ENCODE measurements around the gene CAD. TPM values are rescaled to one million over a fixed set of nuclear protein-coding genes. Genes with fewer than 3 reads are reported as not detected.

The CAD gene
- total RNA-seq, 1 donor from 2014 or later = 60.0 TPM

DNA sequence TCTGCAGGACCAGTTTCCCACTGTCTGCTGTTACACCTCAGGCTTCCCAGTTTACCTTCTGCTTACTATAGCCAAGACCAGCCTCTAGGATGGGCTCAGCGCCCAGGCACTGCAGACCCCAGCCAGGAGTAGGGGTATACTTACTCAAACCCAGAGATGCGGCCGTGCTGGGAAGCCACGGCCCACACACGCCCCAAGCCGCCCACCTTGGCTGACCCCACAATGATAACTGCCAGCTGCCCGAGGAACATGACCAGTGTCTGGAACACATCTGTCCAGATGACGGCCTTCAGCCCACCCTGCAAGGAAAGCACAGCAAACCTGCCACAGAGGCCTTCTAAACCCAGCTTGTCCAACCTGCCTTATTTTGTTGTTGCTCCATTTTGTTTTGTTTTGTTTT is 12.0 kb upstream of the CAD start:
- Histone ChIP-seq H3K4me3 (ENCODE audit: low read depth, low read length) (no peak overlapping the region), H3K27me3 (ENCODE audit: control insufficient read depth, insufficient read depth, low read length) (no peaks in the 10 kb centered on the region), H3K36me3 (ENCODE audit: control insufficient read depth, insufficient read depth, low read length) (peaks cover 4% of the 10 kb centered on the region)
- no peak for DNase-seq (ENCODE audit: low read depth)
- TF ChIP-seq, protein P1, sequence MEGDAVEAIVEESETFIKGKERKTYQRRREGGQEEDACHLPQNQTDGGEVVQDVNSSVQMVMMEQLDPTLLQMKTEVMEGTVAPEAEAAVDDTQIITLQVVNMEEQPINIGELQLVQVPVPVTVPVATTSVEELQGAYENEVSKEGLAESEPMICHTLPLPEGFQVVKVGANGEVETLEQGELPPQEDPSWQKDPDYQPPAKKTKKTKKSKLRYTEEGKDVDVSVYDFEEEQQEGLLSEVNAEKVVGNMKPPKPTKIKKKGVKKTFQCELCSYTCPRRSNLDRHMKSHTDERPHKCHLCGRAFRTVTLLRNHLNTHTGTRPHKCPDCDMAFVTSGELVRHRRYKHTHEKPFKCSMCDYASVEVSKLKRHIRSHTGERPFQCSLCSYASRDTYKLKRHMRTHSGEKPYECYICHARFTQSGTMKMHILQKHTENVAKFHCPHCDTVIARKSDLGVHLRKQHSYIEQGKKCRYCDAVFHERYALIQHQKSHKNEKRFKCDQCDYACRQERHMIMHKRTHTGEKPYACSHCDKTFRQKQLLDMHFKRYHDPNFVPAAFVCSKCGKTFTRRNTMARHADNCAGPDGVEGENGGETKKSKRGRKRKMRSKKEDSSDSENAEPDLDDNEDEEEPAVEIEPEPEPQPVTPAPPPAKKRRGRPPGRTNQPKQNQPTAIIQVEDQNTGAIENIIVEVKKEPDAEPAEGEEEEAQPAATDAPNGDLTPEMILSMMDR (IDR thresholded peaks at IDR 0.05; ENCODE audit: insufficient read depth, low read length, poor library complexity, severe bottlenecking) = no peak

DNA sequence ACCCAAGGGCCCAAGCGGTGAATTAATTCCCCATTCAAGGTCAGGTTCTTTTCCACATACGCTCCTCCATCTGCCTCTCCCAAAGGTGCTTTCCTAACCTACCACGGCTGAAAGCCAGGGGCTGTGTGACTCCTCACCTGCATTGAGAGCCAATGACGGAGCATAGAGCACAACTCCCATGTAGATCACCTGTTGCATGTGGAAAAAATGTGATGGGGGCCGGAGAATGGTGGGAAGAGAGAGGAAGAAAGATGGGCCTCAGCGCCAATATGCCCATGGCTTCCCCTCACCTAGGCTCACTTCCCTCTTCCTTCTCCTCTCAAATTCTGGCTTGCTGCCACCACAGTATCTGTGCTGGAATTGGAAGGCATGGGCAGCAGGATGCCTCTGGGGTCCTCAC is 10.8 kb upstream of the CAD start:
- TF ChIP-seq, protein P1 (IDR thresholded peaks at IDR 0.05; ENCODE audit: insufficient read depth, low read length, poor library complexity, severe bottlenecking) = no peak
- no peak for DNase-seq (ENCODE audit: low read depth)
- Histone ChIP-seq H3K4me3 (ENCODE audit: low read depth, low read length) (no peak overlapping the region), H3K36me3 (ENCODE audit: control insufficient read depth, insufficient read depth, low read length) (peaks cover 4% of the 10 kb centered on the region), H3K27me3 (ENCODE audit: control insufficient read depth, insufficient read depth, low read length) (no peaks in the 10 kb centered on the region)

DNA sequence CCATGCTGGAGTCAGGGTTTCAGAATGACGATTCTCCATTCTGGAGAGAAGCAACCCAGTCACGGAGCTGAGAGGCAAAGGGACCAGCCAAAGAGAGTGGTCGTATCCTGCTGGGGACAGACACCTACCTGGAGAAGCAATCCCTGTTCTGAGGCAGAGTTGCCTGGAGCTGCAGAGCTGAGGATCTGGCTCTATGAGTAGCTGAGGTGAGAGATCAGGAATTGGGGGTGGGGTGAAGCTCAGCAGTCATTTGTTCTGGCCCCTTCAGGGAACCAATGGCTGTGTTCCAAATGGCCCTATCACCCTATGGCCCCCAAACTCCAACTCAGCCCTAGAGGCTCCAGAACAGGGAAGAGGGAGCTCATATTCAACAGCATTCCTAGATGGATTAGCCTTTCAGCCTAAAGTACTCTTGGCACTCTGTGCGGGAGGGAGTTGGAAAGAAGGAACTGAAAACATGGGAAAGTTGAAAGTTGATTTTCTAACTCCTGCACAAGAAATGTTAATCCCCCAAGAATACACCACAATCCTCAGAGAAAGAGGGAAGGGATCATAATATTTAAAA is 8.6 kb upstream of the CAD start:
- TF ChIP-seq, protein P1 (IDR thresholded peaks at IDR 0.05; ENCODE audit: insufficient read depth, low read length, poor library complexity, severe bottlenecking) = no peak
- Histone ChIP-seq H3K27me3 (ENCODE audit: control insufficient read depth, insufficient read depth, low read length) (no peaks in the 10 kb centered on the region), H3K36me3 (ENCODE audit: control insufficient read depth, insufficient read depth, low read length) (peaks cover 2% of the 10 kb centered on the region), H3K4me3 (ENCODE audit: low read depth, low read length) (no peak overlapping the region)
- no peak for DNase-seq (ENCODE audit: low read depth)

DNA sequence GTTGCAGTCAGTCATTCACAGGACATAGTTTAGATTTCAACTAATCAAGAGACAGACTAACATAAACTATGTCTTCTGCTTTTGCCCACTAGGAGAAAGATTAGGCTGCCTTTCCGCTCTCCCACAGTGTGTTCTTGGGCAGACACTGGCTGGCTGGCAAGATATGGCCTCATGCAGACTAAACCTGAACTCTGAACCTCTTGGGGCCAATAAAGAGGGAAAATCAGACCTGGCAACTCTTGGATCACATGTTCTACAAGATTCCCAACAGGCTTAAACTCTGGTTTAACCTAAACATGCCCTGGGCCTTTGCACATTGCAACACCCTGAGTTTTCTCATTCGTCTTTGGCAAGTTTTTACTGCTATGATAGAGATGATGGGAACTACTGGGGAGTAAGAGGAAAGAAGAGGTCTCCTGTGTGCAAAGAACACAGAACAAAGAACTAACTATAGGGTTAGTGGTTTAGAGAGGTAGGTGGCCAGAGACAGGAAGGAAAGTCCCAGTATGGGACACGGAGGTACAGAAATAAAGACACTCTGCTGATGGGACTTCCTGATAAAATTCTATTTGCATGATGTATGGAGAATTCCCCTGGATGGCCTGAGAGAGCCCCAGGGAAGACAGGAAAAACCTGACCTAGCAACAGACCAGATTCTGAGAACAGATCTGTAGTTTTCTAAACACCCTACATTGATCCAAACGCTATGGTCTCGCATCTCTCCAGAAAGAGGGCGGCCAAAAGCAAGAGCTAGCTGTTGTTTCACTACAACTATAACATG is 7.4 kb upstream of the CAD start:
- H3K4me3 ChIP-seq (ENCODE audit: low read depth, low read length) = no peak overlapping the region
- peaks cover 2% of the 10 kb centered on the region for H3K36me3 ChIP-seq (ENCODE audit: control insufficient read depth, insufficient read depth, low read length)
- no peaks in the 10 kb centered on the region for H3K27me3 ChIP-seq (ENCODE audit: control insufficient read depth, insufficient read depth, low read length)
- DNase-seq (ENCODE audit: low read depth) = no peak
- TF ChIP-seq, protein P1 (IDR thresholded peaks at IDR 0.05; ENCODE audit: insufficient read depth, low read length, poor library complexity, severe bottlenecking) = no peak

DNA sequence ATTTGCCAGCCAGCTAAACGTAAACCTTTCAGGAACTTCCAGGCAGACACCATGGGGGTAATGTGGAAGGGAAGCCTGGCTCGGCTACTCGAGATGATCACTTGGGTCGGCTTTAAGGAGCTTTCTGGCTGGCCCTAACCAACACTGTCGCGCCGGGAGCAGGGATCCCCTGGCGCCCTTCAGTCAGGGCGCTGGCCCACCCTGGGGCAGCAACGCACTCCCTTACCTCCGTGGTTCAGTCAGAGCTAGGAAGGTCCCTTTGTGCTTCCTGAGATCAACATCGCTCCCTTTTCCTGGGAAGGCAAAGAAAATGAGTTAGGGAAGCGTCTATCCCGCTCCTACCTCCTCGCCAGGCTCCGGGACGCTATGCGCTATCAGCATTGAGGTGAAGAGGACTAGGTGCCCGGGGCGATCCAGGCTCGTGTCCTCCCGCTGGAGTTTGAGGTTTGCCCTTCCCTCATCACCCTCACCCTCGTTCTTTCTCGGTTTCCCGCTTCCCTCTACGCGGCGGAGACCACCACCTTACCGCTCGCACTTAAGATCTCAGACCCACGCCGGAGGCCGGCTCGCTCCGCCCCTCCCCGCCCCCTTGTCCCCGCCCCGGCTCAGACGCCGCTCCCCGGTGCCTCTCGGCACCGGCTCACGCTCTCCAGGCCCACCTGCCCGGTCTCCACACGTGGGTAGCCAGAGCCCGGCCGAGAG is 5.8 kb upstream of the CAD start:
- H3K4me3 ChIP-seq (ENCODE audit: low read depth, low read length) = peak overlapping the region; percentile 73
- no peaks in the 10 kb centered on the region for H3K36me3 ChIP-seq (ENCODE audit: control insufficient read depth, insufficient read depth, low read length)
- H3K27me3 ChIP-seq (ENCODE audit: control insufficient read depth, insufficient read depth, low read length) = no peaks in the 10 kb centered on the region
- TF ChIP-seq, protein P1 (IDR thresholded peaks at IDR 0.05; ENCODE audit: insufficient read depth, low read length, poor library complexity, severe bottlenecking) = no peak
- DNase-seq (ENCODE audit: low read depth) = no peak
